NT2/D1 (cell line): ENCODE measurements around the gene RAB3C.

Source experiments
- SUZ12 ChIP-seq: IDR thresholded peaks from 2 replicates; pipeline ENCODE4 v1.6.1; 2011; ENCODE audit not compliant: insufficient read length, insufficient read depth; ENCODE audit errors: extremely low read depth
- ZNF274 ChIP-seq: IDR thresholded peaks from 2 replicates; pipeline ENCODE4 v1.6.1; 2011; ENCODE audit warnings: mild to moderate bottlenecking, low read depth, low read length

DNA sequence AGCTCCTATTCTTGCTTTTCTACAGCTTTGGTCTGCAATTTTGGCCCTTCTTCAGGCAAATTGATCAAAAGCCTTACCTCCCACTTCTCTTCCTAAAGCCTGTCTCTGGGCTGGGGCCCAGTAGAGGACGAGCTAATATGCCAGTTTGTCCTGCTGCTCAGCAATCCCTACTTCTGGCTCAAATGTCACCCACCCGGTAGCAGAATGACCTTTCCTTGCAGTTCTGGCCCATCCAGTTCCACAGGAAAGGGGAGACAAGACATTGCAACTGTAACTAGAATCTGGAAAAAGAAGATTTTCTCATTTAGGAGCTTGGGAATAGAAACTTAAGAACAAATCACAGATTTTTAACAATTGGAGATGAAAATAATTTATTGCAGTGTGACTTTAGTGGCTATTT is 261.5 kb downstream of the RAB3C start:
- TF ChIP-seq SUZ12 (no peak), ZNF274 (no peak)
